HepG2 (cell line): Measurements from ENCODE around the gene AP4E1. TPM values are rescaled to one million over a fixed set of nuclear protein-coding genes. Genes with fewer than 3 reads are reported as not detected.

Experiments
- BCL6 ChIP-seq: IDR thresholded peaks from 2 replicates; pipeline ENCODE4 v1.6.1; 2016; ENCODE audit warnings: missing genetic modification reagents, missing compliant biosample characterization
- HDAC2 ChIP-seq: sonication (generic); formaldehyde crosslinking; IDR thresholded peaks from 2 replicates; pipeline ENCODE4 v1.4.0; 2020; ENCODE audit warnings: missing genetic modification reagents
- KLF12 ChIP-seq: sonication (generic); formaldehyde crosslinking; IDR thresholded peaks from 2 replicates; pipeline ENCODE4 v1.4.0; 2020; ENCODE audit warnings: missing genetic modification reagents, borderline replicate concordance
- ZNF205 ChIP-seq: IDR thresholded peaks from 2 replicates; pipeline ENCODE4 v1.6.1; 2018; ENCODE audit warnings: missing biosample characterization, missing genetic modification reagents
- ZNF644 ChIP-seq: IDR thresholded peaks from 2 replicates; pipeline ENCODE4 v1.6.1; 2016; ENCODE audit warnings: low read depth
- ZNF772 ChIP-seq: sonication (generic); formaldehyde crosslinking; IDR thresholded peaks from 2 replicates; pipeline ENCODE4 v1.5.0; 2020; ENCODE audit warnings: mild to moderate bottlenecking, missing genetic modification reagents
- polyA plus RNA-seq, 8 experiments: library from polyadenylated mRNA; depleted of rRNA in 3 of 8; stranded (reverse) in 7 of 8; unstranded in 1 of 8; fragments of >200 nt; fragmentation: Illumina TruSeq in 4 of 8; extraction: Trizol in 4 of 8; gene quantifications; 2 replicates each; pipeline versions ENCODE4 v1.2.1 to v1.2.3, GENCODE V29; 2011 to 2016; ENCODE audit warnings: low read depth in 4 of 8, missing spikeins in 1 of 8, mixed read lengths in 1 of 8; ENCODE audit not compliant: insufficient read depth in 1 of 8
- total RNA-seq, 5 experiments: library from RNA; depleted of rRNA; stranded (reverse); fragments of >200 nt; fragmentation: Illumina TruSeq; extraction: Trizol; gene quantifications; 2 replicates each; pipeline ENCODE4 v1.2.3, GENCODE V29; 2016; ENCODE audit warnings: low read depth in 1 of 5
- TF ChIP-seq, protein P1 (sequence below): sonication (generic); formaldehyde crosslinking; IDR thresholded peaks from 2 replicates; pipeline ENCODE4 v1.4.0; 2020; ENCODE audit warnings: missing genetic modification reagents, borderline replicate concordance
- TF ChIP-seq, protein P2 (sequence below): sonication (generic); formaldehyde crosslinking; IDR thresholded peaks from 2 replicates; pipeline ENCODE4 v1.5.1; 2020; ENCODE audit warnings: mild to moderate bottlenecking, missing genetic modification reagents, borderline replicate concordance
- TF ChIP-seq, protein P3 (sequence below): conservative IDR thresholded peaks from 2 replicates; pipeline ENCODE4 v1.6.1; 2018; ENCODE audit warnings: missing genetic modification reagents

The AP4E1 gene
- total and polyA plus RNA-seq, 2 of the 13 experiments (the other 11 are each of a cell fraction or from before 2014, with no cell fraction given), result 2.2 to 7.8 TPM

DNA sequence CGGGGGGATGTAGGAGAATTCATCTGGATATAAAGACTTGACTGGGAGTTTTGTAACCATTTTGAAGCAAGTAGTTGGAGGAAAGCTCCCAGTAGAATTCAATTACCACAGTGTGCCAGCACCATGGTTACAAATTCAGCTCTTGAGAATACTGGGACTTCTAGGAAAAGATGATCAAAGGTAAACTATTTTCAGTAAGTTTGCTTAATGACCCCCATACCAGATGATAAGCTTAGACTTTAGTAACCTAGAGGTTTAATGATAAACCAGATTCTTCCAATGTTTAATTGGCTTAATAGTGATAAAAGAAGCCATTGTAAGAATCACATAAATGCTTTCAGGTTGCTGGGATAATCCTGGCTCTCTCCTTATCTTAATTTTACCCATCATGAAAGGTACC lies 22.3 kb downstream of the AP4E1 start (continued):
- TF ChIP-seq, protein P1, sequence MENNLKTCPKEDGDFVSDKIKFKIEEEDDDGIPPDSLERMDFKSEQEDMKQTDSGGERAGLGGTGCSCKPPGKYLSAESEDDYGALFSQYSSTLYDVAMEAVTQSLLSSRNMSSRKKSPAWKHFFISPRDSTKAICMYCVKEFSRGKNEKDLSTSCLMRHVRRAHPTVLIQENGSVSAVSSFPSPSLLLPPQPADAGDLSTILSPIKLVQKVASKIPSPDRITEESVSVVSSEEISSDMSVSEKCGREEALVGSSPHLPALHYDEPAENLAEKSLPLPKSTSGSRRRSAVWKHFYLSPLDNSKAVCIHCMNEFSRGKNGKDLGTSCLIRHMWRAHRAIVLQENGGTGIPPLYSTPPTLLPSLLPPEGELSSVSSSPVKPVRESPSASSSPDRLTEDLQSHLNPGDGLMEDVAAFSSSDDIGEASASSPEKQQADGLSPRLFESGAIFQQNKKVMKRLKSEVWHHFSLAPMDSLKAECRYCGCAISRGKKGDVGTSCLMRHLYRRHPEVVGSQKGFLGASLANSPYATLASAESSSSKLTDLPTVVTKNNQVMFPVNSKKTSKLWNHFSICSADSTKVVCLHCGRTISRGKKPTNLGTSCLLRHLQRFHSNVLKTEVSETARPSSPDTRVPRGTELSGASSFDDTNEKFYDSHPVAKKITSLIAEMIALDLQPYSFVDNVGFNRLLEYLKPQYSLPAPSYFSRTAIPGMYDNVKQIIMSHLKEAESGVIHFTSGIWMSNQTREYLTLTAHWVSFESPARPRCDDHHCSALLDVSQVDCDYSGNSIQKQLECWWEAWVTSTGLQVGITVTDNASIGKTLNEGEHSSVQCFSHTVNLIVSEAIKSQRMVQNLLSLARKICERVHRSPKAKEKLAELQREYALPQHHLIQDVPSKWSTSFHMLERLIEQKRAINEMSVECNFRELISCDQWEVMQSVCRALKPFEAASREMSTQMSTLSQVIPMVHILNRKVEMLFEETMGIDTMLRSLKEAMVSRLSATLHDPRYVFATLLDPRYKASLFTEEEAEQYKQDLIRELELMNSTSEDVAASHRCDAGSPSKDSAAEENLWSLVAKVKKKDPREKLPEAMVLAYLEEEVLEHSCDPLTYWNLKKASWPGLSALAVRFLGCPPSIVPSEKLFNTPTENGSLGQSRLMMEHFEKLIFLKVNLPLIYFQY (CRISPR knock-in tag), result no peak
- TF ChIP-seq, protein P2, sequence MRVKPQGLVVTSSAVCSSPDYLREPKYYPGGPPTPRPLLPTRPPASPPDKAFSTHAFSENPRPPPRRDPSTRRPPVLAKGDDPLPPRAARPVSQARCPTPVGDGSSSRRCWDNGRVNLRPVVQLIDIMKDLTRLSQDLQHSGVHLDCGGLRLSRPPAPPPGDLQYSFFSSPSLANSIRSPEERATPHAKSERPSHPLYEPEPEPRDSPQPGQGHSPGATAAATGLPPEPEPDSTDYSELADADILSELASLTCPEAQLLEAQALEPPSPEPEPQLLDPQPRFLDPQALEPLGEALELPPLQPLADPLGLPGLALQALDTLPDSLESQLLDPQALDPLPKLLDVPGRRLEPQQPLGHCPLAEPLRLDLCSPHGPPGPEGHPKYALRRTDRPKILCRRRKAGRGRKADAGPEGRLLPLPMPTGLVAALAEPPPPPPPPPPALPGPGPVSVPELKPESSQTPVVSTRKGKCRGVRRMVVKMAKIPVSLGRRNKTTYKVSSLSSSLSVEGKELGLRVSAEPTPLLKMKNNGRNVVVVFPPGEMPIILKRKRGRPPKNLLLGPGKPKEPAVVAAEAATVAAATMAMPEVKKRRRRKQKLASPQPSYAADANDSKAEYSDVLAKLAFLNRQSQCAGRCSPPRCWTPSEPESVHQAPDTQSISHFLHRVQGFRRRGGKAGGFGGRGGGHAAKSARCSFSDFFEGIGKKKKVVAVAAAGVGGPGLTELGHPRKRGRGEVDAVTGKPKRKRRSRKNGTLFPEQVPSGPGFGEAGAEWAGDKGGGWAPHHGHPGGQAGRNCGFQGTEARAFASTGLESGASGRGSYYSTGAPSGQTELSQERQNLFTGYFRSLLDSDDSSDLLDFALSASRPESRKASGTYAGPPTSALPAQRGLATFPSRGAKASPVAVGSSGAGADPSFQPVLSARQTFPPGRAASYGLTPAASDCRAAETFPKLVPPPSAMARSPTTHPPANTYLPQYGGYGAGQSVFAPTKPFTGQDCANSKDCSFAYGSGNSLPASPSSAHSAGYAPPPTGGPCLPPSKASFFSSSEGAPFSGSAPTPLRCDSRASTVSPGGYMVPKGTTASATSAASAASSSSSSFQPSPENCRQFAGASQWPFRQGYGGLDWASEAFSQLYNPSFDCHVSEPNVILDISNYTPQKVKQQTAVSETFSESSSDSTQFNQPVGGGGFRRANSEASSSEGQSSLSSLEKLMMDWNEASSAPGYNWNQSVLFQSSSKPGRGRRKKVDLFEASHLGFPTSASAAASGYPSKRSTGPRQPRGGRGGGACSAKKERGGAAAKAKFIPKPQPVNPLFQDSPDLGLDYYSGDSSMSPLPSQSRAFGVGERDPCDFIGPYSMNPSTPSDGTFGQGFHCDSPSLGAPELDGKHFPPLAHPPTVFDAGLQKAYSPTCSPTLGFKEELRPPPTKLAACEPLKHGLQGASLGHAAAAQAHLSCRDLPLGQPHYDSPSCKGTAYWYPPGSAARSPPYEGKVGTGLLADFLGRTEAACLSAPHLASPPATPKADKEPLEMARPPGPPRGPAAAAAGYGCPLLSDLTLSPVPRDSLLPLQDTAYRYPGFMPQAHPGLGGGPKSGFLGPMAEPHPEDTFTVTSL, result no peak
- no peak for TF ChIP-seq ZNF772
- TF ChIP-seq ZNF644 (CRISPR knock-in tag), result no peak
- no peak for TF ChIP-seq ZNF205 (CRISPR knock-in tag)
- TF ChIP-seq BCL6 (CRISPR knock-in tag), result no peak
- TF ChIP-seq HDAC2 (CRISPR knock-in tag), result no peak
- TF ChIP-seq, protein P3, sequence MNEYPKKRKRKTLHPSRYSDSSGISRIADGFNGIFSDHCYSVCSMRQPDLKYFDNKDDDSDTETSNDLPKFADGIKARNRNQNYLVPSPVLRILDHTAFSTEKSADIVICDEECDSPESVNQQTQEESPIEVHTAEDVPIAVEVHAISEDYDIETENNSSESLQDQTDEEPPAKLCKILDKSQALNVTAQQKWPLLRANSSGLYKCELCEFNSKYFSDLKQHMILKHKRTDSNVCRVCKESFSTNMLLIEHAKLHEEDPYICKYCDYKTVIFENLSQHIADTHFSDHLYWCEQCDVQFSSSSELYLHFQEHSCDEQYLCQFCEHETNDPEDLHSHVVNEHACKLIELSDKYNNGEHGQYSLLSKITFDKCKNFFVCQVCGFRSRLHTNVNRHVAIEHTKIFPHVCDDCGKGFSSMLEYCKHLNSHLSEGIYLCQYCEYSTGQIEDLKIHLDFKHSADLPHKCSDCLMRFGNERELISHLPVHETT, result no peak
- TF ChIP-seq KLF12 (CRISPR knock-in tag), result no peak
